Osteocyte (in vitro differentiated cells): ENCODE measurements around the gene ERRFI1. TPM values are rescaled to one million over a fixed set of nuclear protein-coding genes. Genes with fewer than 3 reads are reported as not detected.

Experiments used
- DNase-seq: peaks from one replicate; pipeline ENCODE4 v3.0.0; 2021; ENCODE audit warnings: mixed read lengths; ENCODE audit not compliant: unreplicated experiment; ENCODE audit errors: extremely low spot score
- H3K27ac Mint-ChIP-seq: one replicate; pipeline ENCODE4 v1.8.0; 2021; ENCODE audit warnings: mild to moderate bottlenecking, mixed read lengths; ENCODE audit not compliant: unreplicated experiment
- H3K27me3 Mint-ChIP-seq: one replicate; pipeline ENCODE4 v1.8.0; 2021; ENCODE audit warnings: mixed read lengths; ENCODE audit not compliant: unreplicated experiment
- H3K36me3 Mint-ChIP-seq: one replicate; pipeline ENCODE4 v1.8.0; 2021; ENCODE audit warnings: mixed read lengths; ENCODE audit not compliant: unreplicated experiment
- H3K4me1 Mint-ChIP-seq: one replicate; pipeline ENCODE4 v1.8.0; 2021; ENCODE audit warnings: mixed read lengths; ENCODE audit not compliant: unreplicated experiment
- H3K4me3 Mint-ChIP-seq: one replicate; pipeline ENCODE4 v1.8.0; 2021; ENCODE audit warnings: mild to moderate bottlenecking, moderate library complexity, mixed read lengths; ENCODE audit not compliant: unreplicated experiment
- H3K9me3 Mint-ChIP-seq: one replicate; pipeline ENCODE4 v1.8.0; 2021; ENCODE audit warnings: mixed read lengths; ENCODE audit not compliant: unreplicated experiment
- CTCF ChIP-seq: fragments of 200-600 bp; sonication (generic); IDR thresholded peaks from 2 replicates; pipeline ENCODE4 v1.5.0; 2021; ENCODE audit warnings: antibody characterized with exemption, mild to moderate bottlenecking, moderate library complexity
- total RNA-seq: library from RNA; stranded (reverse); gene quantifications from 2 replicates; pipeline ENCODE4 v1.2.1, GENCODE V29; 2021

ERRFI1 gene
- total RNA-seq, 1 donor from 2014 or later, result 96.6 TPM

GRCh38 chr1:8002921-8003320 lies 23.2 kb downstream of the ERRFI1 start:
- no peak for TF ChIP-seq CTCF
- Mint-ChIP-seq H3K9me3 (no peaks in the 10 kb centered on the region), H3K4me3 (no peak overlapping the region), H3K36me3 (no peaks in the 10 kb centered on the region), H3K27ac (peak overlapping the region; percentile 1), H3K27me3 (no peaks in the 10 kb centered on the region), H3K4me1 (peaks cover 29% of the 10 kb centered on the region)
- DNase-seq, result no peak

GRCh38 chr1:8002329-8002910 lies 23.7 kb downstream of the ERRFI1 start:
- H3K36me3 Mint-ChIP-seq, result no peaks in the 10 kb centered on the region
- H3K4me3 Mint-ChIP-seq, result no peak overlapping the region
- no peaks in the 10 kb centered on the region for H3K9me3 Mint-ChIP-seq
- DNase-seq, result no peak
- no peak overlapping the region for H3K27ac Mint-ChIP-seq
- no peaks in the 10 kb centered on the region for H3K27me3 Mint-ChIP-seq
- no peak for TF ChIP-seq CTCF
- peaks cover 29% of the 10 kb centered on the region for H3K4me1 Mint-ChIP-seq

GRCh38 chr1:7995437-7995836 lies 30.7 kb downstream of the ERRFI1 start:
- DNase-seq, result no peak
- Mint-ChIP-seq H3K27me3 (no peaks in the 10 kb centered on the region), H3K4me3 (no peak overlapping the region), H3K27ac (no peak overlapping the region), H3K4me1 (no peaks in the 10 kb centered on the region), H3K36me3 (peaks cover 2% of the 10 kb centered on the region), H3K9me3 (no peaks in the 10 kb centered on the region)
- TF ChIP-seq CTCF, result no peak

- Mint-ChIP-seq H3K4me3 (no peak overlapping the region), H3K4me1 (no peaks in the 10 kb centered on the region), H3K27ac (no peak overlapping the region), H3K36me3 (peaks cover 3% of the 10 kb centered on the region), H3K27me3 (no peaks in the 10 kb centered on the region), H3K9me3 (no peaks in the 10 kb centered on the region)
- TF ChIP-seq CTCF, result no peak
- DNase-seq, result no peak
Measured at GRCh38 chr1:7994827-7995226, 31.3 kb downstream of the ERRFI1 start.

- Mint-ChIP-seq H3K9me3 (no peaks in the 10 kb centered on the region), H3K27me3 (no peaks in the 10 kb centered on the region), H3K4me3 (no peak overlapping the region), H3K36me3 (peaks cover 3% of the 10 kb centered on the region), H3K4me1 (no peaks in the 10 kb centered on the region), H3K27ac (no peak overlapping the region)
- no peak for DNase-seq
- no peak for TF ChIP-seq CTCF
Measured at GRCh38 chr1:7993593-7994479, 32.3 kb downstream of the ERRFI1 start.
